Superior temporal gyrus (tissue), 1 donor: Measurements from ENCODE around the gene CARS1.

Experiments used
- DNase-seq: peaks from one replicate; pipeline ENCODE4 v3.0.0-alpha.2; 2016; ENCODE audit errors: extremely low spot score

Gene CARS1

DNA sequence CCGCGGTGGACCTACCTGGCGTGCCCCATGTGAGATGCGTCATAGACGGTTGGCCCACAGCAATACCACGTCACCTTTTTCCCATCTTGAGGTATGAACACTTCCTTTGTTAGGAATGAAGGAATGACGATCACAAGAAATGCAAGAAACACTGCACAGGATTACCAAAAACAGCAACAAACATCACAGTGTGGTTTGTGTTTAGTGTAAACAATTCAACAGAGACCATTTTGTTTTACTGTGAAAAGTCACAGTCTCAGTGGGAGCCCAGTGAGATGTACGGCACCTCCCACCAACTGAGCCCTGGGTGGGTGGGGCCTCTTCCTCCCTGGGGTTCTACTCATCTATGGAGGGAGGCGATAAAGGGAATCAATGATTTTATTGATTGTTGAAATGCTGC lies 16.3 kb downstream of the CARS1 start:
- no peak for DNase-seq

- peak; percentile 33 for DNase-seq
Observed at GRCh38 chr11:3037945-3038271, 19.3 kb downstream of the CARS1 start.

DNA sequence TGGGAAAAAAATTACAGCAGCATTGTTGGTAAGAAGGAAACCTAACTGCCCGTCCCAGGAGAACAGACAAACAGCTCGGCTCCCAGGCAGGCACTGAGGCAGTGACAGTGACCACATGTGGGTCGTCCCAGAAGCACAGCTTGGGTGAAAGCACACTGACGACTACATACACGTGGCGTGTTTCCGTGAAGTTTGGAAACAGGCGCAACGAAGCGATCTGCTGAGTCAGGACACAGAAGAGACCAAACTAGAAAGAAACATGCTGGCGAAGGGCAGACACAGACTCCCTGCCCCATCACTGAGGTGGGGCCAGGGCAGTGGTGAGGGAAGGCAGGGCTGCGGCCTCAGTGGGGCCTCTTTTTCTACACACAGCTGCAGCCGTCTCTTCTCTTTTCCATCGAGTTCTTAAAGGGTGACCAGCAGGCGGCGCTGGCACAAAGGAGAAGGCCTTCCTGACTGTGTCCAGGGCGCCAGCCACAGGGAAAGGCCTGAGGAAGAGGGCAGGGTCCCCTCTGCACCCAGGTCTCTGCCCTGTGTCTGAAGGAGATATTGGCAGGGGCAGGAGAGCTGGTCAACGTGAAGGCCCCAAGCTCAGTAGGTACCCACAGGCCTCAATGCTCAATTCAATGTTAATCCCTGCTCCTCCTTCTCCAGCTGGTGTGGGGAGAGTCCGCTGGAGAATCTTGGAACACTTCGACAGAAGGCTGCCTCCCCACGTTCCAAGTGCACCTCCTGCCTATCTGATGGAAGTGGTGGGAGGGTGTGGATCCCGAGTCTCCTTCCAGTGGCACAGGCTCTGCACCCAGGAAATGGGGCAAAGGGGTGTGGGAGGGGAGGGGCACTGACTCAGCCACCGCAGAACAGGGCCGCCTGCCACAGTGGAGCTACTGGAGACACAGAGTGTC lies 19.9 kb downstream of the CARS1 start:
- peak; percentile 93 for DNase-seq

DNA sequence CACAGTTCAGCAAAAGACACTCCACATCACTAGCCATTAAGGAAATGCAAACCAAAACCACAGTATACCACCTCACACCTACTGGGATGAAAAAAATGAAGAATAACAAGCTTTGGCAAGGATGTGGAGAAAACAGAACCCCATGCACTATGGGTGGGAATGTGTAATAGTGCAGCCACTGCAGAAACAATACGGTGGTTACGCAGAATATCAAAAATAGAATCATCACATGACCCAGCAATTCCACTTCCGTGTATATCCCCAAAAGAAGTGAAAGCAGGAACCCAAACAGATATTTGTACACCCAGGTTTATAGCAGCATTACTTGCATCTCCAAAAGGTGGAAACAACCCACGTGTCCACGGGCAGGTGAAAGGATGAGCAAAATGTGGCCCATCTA lies 20.8 kb downstream of the CARS1 start:
- peak; percentile 50 for DNase-seq

DNA sequence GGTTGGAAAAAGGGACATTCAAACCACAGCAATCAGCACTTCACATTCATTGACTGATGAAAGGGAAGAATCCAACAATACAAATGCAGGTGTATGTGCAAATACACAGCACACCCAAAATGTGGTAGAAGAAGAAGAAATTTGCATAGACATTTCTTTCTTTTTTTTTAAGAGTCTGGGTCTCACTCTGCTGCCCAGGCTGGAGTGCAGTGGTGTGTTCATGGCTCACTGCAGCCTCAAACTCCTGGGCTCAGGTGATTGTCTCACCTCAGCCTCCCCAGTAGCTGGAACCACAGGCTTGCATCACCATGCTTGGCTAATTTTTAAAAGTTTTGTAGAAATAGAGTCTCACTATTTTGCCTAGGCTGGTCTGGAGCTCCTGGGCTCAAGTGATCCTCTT lies 21.9 kb downstream of the CARS1 start:
- DNase-seq: no peak

DNA sequence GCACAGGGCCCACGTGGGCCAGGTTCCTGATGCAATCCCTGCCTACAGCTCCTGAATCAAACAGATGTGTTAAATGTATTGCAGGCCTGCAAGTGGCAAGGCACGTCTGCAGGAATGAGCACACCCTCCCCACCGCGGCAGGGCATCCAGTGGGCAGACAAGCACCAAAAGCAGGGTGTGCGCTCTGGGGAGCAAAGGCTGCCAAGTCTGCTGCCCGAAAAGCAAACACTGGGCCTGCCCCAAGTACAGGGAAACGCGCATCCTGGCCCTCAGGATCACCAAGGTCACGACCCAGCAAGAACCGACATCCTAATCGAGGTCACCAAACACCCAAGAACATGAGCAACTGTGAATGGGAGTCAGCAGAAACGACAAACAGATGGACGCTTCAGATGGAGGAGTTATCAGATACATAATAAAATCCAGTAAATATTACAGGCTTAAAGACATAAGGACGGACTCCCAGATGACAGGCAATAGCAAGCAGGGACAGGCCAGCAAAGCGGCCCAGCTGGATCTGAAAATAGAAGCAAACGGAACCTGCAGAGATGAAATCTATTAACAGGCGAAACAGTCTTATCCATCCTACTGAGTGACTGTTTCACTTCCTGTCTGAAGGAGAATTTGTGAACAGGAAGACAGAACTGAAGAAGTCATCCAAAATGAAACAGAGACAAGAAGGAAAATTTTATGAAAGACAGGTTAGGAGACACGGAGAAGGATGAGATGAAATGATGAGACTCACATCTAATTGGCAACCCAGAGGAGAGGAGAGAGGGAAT lies 26.7 kb downstream of the CARS1 start:
- peak; percentile 35 for DNase-seq

GRCh38 chr11:3028813-3029212 lies 28.4 kb downstream of the CARS1 start:
- DNase-seq: no peak

GRCh38 chr11:3026803-3027202 lies 30.4 kb downstream of the CARS1 start:
- DNase-seq: no peak

GRCh38 chr11:3022982-3023381 lies 34.2 kb downstream of the CARS1 start:
- DNase-seq: no peak

DNA sequence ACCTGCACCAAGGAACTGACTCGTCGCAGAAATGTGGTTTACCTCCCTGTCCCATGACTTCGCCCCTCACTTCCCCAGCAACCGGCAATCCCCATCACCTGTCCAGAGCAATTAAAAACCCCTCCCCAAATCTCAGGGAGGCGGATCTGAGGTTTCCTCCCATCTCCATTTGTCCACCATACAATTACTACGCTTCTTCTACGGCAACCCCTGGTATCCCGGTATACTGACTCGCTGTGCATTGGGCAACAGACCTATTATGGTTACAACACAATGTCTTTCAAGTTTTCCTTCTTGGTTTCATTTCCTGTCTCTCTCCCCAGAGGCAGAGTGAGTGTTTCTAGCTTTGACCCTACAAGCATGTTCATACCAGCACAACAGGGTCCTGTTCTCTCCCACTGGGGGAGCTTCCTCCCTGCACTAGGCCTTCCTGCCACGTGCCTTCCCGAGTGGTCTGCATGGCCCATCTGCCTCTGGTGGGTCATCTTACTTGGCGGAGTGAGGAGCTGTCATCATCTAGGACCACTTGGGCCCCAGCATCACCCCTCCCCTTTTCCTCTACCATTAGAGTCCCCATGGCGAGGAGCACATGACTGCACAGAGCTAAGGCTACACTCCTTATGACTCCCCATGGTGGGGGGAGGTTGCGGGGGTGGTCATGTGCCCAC lies 34.8 kb downstream of the CARS1 start:
- DNase-seq: no peak

DNA sequence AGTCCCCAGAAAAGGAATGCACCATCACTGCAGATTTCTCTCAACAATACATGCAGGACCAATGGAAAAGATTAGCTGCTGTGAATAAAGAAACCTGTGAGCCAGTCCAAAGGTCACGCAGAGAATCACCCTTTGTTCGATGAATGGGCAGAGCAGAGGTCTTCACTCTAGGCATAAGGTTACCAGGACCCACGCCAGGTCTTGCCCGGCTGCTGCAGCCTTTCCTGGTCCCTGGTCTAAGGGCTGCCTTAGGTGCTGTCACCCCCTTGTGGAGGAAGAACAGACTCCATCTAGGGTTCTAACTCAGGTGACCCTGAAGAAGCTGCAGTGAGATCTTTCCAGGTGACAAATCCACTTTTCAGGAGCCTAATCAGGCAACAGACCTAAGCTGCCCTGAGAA lies 36.1 kb downstream of the CARS1 start:
- peak; percentile 79 for DNase-seq

DNA sequence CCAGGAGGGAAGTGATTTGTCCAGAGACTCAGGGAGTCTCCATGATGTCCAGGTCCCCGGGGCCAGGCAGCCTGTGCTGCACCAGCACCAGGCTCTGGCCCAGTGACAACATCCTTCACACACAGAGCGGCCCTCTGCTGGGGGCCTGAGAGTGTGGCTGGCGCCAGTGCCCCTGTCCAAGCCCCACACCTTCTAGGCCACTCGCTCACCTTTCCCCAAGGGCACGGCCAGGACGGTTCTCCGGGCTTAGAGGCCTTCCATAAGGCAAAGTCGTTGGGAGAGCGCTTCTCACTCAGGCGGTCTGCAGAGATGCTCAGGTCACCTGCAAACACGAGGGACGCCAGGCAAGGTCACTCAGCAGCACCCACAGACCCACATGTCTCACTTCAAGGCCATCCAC lies 37.2 kb downstream of the CARS1 start:
- DNase-seq: no peak

- no peak for DNase-seq
Observed at GRCh38 chr11:3018596-3018995, 38.6 kb downstream of the CARS1 start.

DNA sequence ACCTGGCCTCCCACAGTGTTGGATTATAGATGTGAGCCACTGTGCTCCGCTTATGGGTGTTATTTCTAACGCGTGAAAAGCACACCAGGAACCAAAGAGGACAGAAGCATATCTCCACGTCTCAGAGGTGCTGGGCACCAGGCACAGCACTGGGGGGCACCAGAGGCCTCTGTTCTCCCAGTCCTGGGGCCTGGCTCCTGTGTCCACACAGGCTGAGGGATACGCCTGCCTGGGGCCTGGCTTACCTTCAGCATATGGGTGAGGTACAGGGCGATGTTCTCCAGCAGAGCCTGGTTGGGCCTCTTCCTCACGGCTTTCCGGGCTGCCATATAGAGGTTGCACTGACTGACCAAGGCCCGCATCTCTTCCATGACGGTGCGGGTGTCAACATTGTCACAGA lies 40.4 kb downstream of the CARS1 start:
- DNase-seq: no peak

GRCh38 chr11:3015796-3016195 lies 41.4 kb downstream of the CARS1 start:
- DNase-seq: no peak

DNA sequence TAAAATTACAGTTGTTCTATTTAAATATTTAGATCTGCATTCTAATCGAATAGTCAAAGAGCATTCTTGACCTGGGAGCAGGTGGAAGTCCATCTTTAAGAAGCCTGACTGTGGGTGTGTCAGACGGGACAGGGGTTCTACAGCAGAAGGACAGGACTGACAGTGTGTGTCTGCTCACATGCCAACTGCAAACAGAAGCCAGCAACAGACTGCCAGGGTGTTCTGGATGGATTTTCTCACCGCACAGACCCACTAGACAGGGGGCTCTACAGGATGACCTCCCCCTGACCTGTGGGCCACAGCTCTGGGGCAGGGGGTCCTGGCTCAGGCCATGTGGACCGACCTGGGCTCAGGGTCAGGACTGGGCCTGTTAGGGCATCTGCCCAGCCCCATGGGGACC lies 42.3 kb downstream of the CARS1 start:
- DNase-seq: no peak

DNA sequence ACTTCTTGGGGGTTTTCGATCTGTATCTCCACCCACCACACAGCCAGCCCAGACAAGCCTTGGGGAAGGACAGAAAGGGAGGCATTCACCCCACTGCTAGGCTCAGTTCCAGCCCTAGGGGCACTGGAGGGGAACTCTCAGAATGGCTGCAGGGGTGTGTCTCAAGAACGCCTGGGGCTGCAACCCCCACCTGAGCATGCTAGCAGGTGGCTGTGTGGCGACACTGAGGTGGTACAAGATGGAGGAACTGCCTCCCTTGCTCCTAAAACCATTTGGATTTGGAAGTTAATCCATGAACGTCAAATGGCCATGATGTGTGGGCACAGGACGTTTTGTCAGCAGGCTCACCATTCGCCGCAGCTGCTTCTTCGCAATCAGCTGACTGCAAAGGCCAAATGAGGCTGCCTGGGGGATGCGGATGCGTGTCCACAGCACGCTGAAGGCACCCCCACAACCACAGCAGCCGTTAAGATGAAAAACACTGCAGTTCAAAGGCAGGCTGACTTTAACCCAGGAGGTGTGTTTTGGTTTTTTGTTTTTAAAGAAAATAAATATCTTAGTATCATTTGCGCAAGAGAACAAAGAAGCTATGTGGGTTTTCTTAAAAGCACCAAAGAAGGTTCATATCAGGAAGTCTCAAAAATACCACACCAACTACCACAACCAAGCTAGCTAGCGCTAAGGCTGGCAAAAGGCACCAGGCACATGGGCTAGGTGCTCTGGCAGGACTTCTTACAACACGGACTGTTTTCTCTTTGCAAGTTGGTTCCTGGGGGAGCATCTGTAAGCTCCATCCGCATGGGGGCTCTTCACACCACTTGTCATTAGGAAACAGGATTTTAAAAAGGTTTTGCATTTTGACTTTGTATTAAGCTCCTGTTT lies 42.9 kb downstream of the CARS1 start:
- no peak for DNase-seq

DNA sequence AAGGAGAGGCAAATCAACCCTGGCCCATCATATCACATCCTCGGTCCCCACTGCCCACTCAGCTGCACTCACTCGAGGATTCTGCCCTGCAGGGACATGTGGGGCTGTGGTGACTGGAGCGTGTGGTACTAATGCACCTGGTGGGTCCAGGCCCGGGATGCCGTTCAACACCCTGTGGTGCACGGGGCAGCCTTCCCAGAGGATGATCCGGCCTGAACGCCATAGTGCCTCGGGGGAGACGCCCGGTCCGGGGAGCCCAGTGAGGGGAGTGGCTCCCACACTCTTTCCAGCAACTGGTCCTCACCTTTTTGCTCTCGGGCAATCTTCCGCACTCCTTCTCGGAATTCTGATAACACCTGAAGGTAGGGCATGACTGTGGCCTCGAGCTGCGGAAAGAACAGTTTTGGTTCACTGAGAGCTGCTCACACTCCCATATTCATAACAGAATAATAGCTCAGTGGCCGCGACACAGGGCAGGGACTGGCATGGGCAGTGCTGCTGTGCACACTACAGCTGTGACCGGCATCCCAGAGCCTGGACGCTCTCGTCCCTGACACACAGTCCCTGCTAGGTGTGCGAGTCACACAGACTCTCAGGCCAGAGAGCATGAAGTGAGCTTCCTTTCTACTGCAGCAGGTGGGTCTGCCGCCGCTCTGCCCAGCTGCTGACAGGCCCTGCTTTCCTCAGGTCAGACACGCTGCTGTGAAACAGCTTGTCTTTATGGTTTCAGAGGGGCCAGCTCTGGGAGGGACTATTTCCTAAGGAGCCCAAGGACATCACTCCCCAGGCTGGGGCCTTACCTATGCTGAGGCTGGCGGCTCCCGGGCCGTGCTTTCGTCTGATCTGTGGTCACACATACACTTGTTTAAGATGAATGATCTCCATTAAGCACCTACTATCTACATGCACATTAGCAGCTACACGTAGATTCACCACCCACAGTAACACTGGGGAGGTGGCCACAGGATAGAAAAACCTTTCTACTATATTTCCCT lies 45.0 kb downstream of the CARS1 start:
- DNase-seq: no peak

GRCh38 chr11:3010521-3011275 lies 46.5 kb downstream of the CARS1 start:
- no peak for DNase-seq

- no peak for DNase-seq
Observed at GRCh38 chr11:3010004-3010403, 47.2 kb downstream of the CARS1 start.
